PC-3 (cell line): ENCODE measurements around the gene PLXND1. TPM values are rescaled to one million over a fixed set of nuclear protein-coding genes. Genes with fewer than 3 reads are reported as not detected.

ENCODE experiments used
- ATAC-seq: fragments of 200-7000 bp; cut with Tn5 transposase; 2 replicates; pipeline ENCODE4 v1.9.1; 2020; ENCODE audit warnings: mild to moderate bottlenecking, moderate library complexity
- BruUV-seq: library from RNA; stranded (reverse); fragments of 400-500 nt; replicated peaks from 2 replicates; lab custom pipeline; 2021; lab: Mats Ljungman, UMichigan
- CTCF ChIA-PET: fragments of 300-600 bp; sonication (Branson Sonifier 250); formaldehyde crosslinking; loops from one replicate; lab custom pipeline; 2022; ENCODE audit warnings: antibody characterized with exemption; lab: Charles Lee
- POLR2A ChIA-PET: fragments of 300-600 bp; sonication (Branson Sonifier 250); formaldehyde crosslinking; loops from one replicate; lab custom pipeline; 2022; ENCODE audit warnings: antibody characterized with exemption; ENCODE audit not compliant: unreplicated experiment; lab: Charles Lee
- DNase-seq: peaks from one replicate; pipeline ENCODE4 v3.0.0-alpha.2; 2015
- H2AFZ ChIP-seq: fragments of 300-600 bp; sonication (generic); 2 replicates; pipeline ENCODE4 v1.6.0; 2016; ENCODE audit warnings: antibody characterized with exemption, low read length
- H3F3A ChIP-seq: fragments of 300-600 bp; sonication (generic); one replicate; pipeline ENCODE4 v1.6.0; 2017; ENCODE audit warnings: antibody characterized with exemption, low read length, control low read depth, mild to moderate bottlenecking; ENCODE audit not compliant: unreplicated experiment
- H3K27ac ChIP-seq: fragments of 300-600 bp; sonication (generic); 2 replicates; pipeline ENCODE4 v1.5.1; 2016; ENCODE audit warnings: mild to moderate bottlenecking, low read length
- H3K27me3 ChIP-seq: fragments of 300-600 bp; sonication (generic); 2 replicates; pipeline ENCODE4 v1.6.1; 2016; ENCODE audit warnings: low read length, mixed read lengths
- H3K36me3 ChIP-seq: fragments of 300-600 bp; sonication (generic); 2 replicates; pipeline ENCODE4 v1.6.1; 2016; ENCODE audit warnings: low read depth, mixed run types, low read length, mixed read lengths
- H3K4me1 ChIP-seq: fragments of 300-600 bp; sonication (generic); 2 replicates; pipeline ENCODE4 v1.5.1; 2016; ENCODE audit warnings: low read length; ENCODE audit not compliant: insufficient read depth
- H3K4me2 ChIP-seq: fragments of 300-600 bp; sonication (generic); 2 replicates; pipeline ENCODE4 v1.6.0; 2016; ENCODE audit warnings: low read length
- H3K4me3 ChIP-seq: fragments of 300-600 bp; sonication (generic); 2 replicates; pipeline ENCODE4 v1.5.1; 2016; ENCODE audit warnings: mild to moderate bottlenecking, low read length, mixed read lengths
- H3K79me2 ChIP-seq: fragments of 300-600 bp; sonication (generic); 2 replicates; pipeline ENCODE4 v1.6.1; 2017; ENCODE audit warnings: low read length, mixed read lengths
- H3K9ac ChIP-seq: fragments of 300-600 bp; sonication (generic); 2 replicates; pipeline ENCODE4 v1.6.0; 2016; ENCODE audit warnings: mild to moderate bottlenecking, low read length
- H3K9me2 ChIP-seq: fragments of 300-600 bp; sonication (generic); replicated peaks from 2 replicates; pipeline ENCODE4 v1.6.1; 2016; ENCODE audit warnings: mixed run types, low read length, mixed read lengths
- H3K9me3 ChIP-seq: fragments of 300-600 bp; sonication (generic); 2 replicates; pipeline ENCODE4 v1.6.1; 2016; ENCODE audit warnings: low read length, mixed read lengths
- H4K20me1 ChIP-seq: fragments of 300-600 bp; sonication (generic); 2 replicates; pipeline ENCODE4 v1.6.1; 2016; ENCODE audit warnings: low read length, mixed read lengths
- EZH2 ChIP-seq: fragments of 300-600 bp; sonication (generic); IDR thresholded peaks from one replicate; pipeline ENCODE4 v1.6.1; 2017; ENCODE audit warnings: antibody characterized with exemption, mild to moderate bottlenecking, low read length; ENCODE audit not compliant: unreplicated experiment
- EZH2phosphoT487 ChIP-seq: fragments of 300-600 bp; sonication (generic); IDR thresholded peaks from 2 replicates; pipeline ENCODE4 v1.6.1; 2018; ENCODE audit warnings: mild to moderate bottlenecking, antibody characterized with exemption, low read length, borderline replicate concordance
- intact Hi-C: fragments of 100-400 bp; cut with micrococcal nuclease; formaldehyde crosslinking; loops from 2 replicates; pipeline ENCODE4 v1.9.0; 2023
- total RNA-seq: library from RNA; depleted of rRNA; stranded (reverse); fragments of >200 nt; gene quantifications from 2 replicates; pipeline ENCODE4 v1.2.3, GENCODE V29; 2014
- TF ChIP-seq, protein P1 (sequence below): fragments of 300-600 bp; sonication (generic); conservative IDR thresholded peaks from 2 replicates; pipeline ENCODE4 v1.5.1; 2017; ENCODE audit warnings: antibody characterized with exemption, low read depth, mild to moderate bottlenecking, low read length

Gene PLXND1
- total RNA-seq, 1 experiment from 2014 or later = 19.2 TPM

DNA sequence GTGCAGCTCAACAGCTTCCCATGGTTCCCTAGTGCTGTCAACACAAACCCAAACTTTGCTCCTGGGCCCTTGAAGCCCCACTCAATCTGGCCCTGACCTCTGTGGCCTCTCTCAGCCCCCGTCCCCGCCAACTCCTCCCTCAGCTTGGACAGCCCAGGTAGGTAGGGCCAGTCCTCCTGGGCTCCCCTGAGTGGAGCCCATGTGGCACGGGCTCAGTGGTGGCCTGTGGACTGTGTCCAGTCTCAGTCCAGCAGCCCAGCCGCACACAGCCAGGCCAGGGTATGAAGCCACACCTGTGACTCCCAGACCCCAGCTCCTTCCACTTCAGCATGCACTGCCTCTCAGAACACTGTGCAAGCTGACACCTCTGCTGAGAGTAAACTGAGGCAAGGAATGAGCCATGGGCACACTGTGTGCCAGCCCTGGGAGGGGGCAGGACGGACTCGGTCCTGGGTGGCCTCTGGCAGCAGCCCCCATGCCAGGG lies 11.5 kb downstream of the PLXND1 start:
- ChIA-PET POLR2A (no interaction called here), CTCF (no interaction called here)
- intact Hi-C loops = no loop called here
- no TSS peak for BruUV-seq
- no peaks in the 10 kb centered on the region for H3K9me3 ChIP-seq
- no peak for TF ChIP-seq EZH2
- TF ChIP-seq, protein P1, sequence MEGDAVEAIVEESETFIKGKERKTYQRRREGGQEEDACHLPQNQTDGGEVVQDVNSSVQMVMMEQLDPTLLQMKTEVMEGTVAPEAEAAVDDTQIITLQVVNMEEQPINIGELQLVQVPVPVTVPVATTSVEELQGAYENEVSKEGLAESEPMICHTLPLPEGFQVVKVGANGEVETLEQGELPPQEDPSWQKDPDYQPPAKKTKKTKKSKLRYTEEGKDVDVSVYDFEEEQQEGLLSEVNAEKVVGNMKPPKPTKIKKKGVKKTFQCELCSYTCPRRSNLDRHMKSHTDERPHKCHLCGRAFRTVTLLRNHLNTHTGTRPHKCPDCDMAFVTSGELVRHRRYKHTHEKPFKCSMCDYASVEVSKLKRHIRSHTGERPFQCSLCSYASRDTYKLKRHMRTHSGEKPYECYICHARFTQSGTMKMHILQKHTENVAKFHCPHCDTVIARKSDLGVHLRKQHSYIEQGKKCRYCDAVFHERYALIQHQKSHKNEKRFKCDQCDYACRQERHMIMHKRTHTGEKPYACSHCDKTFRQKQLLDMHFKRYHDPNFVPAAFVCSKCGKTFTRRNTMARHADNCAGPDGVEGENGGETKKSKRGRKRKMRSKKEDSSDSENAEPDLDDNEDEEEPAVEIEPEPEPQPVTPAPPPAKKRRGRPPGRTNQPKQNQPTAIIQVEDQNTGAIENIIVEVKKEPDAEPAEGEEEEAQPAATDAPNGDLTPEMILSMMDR = no peak
- no peak for TF ChIP-seq EZH2phosphoT487
- DNase-seq (no peak), ATAC-seq (no peak)
- H2AFZ ChIP-seq = no peak overlapping the region
- H3K79me2 ChIP-seq = no peaks in the 10 kb centered on the region
- H3K9me2 ChIP-seq = no peaks in the 10 kb centered on the region
- H3K4me3 ChIP-seq = no peak overlapping the region
- H4K20me1 ChIP-seq = no peaks in the 10 kb centered on the region
- no peaks in the 10 kb centered on the region for H3K4me1 ChIP-seq
- no peaks in the 10 kb centered on the region for H3K36me3 ChIP-seq
- no peak overlapping the region for H3K4me2 ChIP-seq
- no peak overlapping the region for H3K9ac ChIP-seq
- no peak overlapping the region for H3K27ac ChIP-seq
- H3K27me3 ChIP-seq = no peaks in the 10 kb centered on the region
- H3F3A ChIP-seq = no peaks in the 10 kb centered on the region

DNA sequence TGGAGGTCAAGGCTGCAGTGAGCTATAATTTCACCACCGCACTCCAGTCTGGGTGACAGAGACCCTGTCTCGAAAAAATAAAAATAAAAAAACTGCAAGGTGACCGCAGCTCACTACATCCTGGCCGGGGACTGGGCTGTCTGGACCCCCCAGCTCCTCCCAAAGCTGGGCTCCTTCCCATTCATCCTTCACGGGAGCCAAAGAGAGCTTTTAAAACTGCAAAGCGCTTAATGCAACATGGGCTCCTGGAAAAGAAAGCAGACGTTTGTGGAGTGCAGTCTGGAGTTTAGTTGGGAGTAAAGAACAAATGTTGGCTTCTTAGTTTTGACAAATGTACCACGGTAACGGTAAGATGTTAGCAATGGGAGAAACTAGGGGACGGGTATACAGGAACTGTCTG lies 12.1 kb downstream of the PLXND1 start:
- no peaks in the 10 kb centered on the region for H3K36me3 ChIP-seq
- no peak overlapping the region for H3K4me2 ChIP-seq
- no peak overlapping the region for H2AFZ ChIP-seq
- H3K27me3 ChIP-seq = no peaks in the 10 kb centered on the region
- ATAC-seq = no peak
- no TSS peak for BruUV-seq
- ChIA-PET CTCF (no interaction called here), POLR2A (no interaction called here)
- no peaks in the 10 kb centered on the region for H3F3A ChIP-seq
- H3K4me1 ChIP-seq = no peaks in the 10 kb centered on the region
- H3K9me3 ChIP-seq = no peaks in the 10 kb centered on the region
- no peak overlapping the region for H3K27ac ChIP-seq
- H3K9me2 ChIP-seq = no peaks in the 10 kb centered on the region
- no peak for DNase-seq
- no peak overlapping the region for H3K4me3 ChIP-seq
- intact Hi-C loops = no loop called here
- TF ChIP-seq EZH2phosphoT487 = no peak
- TF ChIP-seq, protein P1 = no peak
- no peak for TF ChIP-seq EZH2
- H4K20me1 ChIP-seq = no peaks in the 10 kb centered on the region
- H3K9ac ChIP-seq = no peak overlapping the region
- no peaks in the 10 kb centered on the region for H3K79me2 ChIP-seq

DNA sequence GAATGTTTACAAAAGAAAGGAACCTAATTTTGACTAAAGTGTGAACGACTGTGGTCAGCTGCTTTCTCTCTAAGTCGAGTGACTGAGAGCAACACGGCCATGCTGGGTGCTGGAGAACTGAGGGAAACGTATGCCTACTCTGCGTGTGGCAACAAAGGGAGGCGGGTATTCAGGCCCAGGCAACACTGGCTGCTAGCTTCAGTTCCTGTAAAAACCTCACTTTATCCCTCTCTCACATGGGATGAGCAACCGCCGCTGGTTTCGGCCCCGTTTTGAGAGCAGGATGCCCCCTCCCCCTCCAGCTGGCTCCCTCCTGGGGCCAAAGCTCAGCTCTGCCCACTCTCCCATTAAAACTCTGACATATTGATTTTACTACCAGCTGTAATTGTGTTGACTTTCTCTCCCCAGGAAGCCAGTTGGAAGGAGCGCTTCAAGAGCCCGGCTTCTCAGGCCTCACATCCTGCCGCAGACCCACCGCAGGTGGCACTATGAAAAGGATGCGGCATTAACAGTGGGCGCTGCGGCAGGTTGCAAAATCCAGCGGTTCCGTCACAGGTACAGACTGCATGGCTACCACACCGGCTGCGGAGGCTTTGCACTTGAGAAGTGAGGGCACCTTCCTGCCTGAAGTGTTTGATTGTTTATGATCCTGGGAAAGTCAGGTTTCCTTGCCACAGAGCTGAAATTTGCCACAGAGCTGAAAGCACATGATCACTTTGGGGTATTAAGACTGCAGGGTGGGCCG lies 12.7 kb downstream of the PLXND1 start:
- TF ChIP-seq EZH2 (no peak), EZH2phosphoT487 (no peak)
- TF ChIP-seq, protein P1 = no peak
- no peaks in the 10 kb centered on the region for H3K9me3 ChIP-seq
- H3K9ac ChIP-seq = no peak overlapping the region
- DNase-seq (no peak), ATAC-seq (no peak)
- no peaks in the 10 kb centered on the region for H3K79me2 ChIP-seq
- POLR2A ChIA-PET = no interaction called here
- no peaks in the 10 kb centered on the region for H3K4me1 ChIP-seq
- no peaks in the 10 kb centered on the region for H3K27me3 ChIP-seq
- no peak overlapping the region for H3K4me2 ChIP-seq
- intact Hi-C loops = no loop called here
- no peaks in the 10 kb centered on the region for H3K36me3 ChIP-seq
- H3K4me3 ChIP-seq = no peak overlapping the region
- no peak overlapping the region for H3K27ac ChIP-seq
- CTCF ChIA-PET = no interaction called here
- no peak overlapping the region for H2AFZ ChIP-seq
- no peaks in the 10 kb centered on the region for H3K9me2 ChIP-seq
- BruUV-seq = no TSS peak
- H3F3A ChIP-seq = no peaks in the 10 kb centered on the region
- H4K20me1 ChIP-seq = no peaks in the 10 kb centered on the region
